GM19452 (cell line): Measurements from ENCODE around the gene ENTR1.

Source experiments
- ATAC-seq: cut with Tn5 transposase; IDR thresholded peaks from one replicate; pipeline ENCODE4 v1.9.1; 2021; ENCODE audit not compliant: unreplicated experiment

ENTR1 gene

DNA sequence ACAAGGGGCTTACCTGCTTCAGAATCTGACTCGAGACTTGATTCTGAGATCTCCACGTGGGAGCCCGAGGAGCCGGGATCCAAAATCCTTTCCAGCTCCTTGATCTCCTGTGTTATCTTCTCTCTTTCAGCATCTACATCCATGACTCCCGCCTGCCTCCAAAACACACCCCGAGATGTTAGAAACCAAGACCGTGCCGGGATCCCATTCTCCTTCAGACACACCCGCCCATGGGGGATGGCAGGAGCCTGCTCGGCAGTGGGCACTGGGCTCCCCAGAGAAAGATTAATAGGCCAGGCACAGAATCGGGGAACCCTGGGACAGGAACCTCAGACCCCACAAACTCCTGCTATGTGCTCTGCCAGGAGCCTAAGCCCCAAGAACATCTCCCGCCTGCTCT, 12.1 kb downstream of the ENTR1 start:
- ATAC-seq: no peak

GRCh38 chr9:136397643-136398042, 12.8 kb downstream of the ENTR1 start:
- no peak for ATAC-seq

DNA sequence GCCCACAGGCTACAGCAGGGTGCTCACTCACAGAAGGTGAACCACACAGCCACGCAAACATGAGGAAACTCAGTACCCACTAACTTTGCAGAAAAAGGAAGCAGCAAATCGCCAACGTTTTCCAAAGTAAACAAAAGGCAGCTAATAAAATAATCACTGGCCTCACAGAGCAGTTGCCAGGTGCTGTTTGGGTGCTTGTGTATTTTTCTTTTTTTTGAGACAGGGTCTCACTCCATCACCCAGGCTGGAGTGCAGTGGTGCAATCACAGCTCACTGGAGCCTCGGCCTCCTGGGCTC, 14.2 kb downstream of the ENTR1 start:
- no peak for ATAC-seq

DNA sequence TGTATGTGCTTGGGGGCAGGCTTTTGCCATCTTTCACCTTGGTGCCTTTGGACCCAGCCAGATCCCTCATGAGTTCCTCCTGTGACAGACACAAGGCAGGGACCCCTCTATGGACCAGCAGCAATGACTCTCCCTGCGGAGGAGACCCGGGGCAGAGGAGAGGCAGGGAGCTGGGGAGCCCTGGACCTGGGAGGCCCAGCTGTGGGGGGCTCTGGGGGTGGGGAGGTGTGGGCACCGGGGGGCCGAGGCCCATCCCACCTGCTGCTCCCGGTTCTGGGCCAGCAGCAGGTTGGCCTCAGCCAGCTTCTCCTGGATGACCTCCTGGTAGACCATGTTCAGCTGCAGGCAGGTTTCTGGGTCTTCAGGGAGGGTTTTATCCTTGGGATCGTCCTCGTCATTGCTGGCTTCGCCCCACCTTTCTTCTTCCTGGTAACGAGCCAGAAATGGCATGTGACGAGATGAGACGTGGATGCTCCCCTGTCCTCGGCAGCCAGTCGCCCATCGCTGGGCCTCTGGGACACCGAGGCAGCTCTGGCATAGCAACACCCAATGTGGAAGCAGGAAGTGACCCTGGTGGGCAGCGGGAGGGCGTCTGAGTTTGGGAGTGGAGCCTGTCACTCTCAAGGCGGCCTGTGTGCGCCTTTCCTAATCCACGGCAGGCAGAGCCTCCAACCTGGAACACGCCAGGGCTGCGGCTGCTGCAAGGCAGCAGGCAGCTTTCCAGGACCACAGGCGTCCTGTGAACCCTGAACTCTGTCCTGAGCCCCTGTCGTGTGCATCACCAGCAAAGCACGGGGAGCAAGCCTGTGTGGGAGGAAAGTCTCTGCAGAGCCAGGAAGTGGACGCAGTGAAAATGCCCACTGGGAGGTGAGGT, 14.8 kb downstream of the ENTR1 start:
- ATAC-seq: no peak

- no peak for ATAC-seq
Observed at GRCh38 chr9:136395020-136395340, 15.4 kb downstream of the ENTR1 start.

GRCh38 chr9:136394312-136395019, 15.9 kb downstream of the ENTR1 start:
- ATAC-seq: no peak

GRCh38 chr9:136393531-136393930, 16.9 kb downstream of the ENTR1 start:
- no peak for ATAC-seq

DNA sequence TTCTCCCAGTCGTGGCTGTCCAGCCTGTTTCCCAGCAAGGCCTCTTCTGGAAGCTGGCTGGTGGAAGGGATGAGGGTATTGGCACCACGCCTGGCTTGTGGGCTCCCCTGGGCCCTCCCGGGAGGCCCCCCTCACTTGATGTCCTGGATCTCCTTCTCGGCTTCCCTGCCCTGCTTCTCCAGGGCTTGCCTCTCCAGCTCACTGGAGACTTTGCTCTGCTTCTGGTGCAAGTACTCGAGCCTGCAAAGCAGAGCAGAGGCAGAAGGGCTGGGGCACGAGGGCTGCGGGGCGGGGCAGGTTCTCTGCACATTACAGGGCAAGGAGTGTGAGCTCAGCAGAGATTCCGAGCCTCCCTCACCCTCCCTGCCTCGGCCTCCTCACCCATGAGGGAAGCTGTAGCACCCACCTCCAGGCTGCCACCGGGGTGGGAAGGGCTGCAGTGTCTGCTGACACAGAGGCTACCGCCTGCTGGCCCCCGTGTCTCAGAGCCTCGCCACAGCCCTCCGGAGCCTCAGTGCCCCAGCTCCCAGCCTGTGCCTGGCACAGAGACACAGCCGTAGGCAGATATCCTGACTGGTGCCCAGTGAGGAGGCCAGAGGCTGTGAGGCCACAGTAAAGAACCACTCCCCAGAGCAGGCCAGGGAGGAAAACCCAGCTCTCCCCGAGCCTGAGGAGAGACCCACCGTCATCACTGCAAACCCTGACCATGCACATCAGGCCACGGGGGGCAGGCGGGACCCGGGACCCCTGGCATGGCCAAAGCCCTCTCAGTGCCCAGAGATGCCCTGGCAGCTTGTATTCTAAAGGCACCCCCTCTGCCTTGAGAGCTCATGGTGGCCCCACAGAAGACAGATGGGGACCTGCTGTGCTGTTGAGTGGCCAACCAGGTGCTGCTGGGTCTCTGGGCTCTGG, 17.6 kb downstream of the ENTR1 start:
- no peak for ATAC-seq

GRCh38 chr9:136391737-136392537, 18.5 kb downstream of the ENTR1 start:
- no peak for ATAC-seq

GRCh38 chr9:136389396-136389795, 21.0 kb downstream of the ENTR1 start:
- ATAC-seq: no peak

DNA sequence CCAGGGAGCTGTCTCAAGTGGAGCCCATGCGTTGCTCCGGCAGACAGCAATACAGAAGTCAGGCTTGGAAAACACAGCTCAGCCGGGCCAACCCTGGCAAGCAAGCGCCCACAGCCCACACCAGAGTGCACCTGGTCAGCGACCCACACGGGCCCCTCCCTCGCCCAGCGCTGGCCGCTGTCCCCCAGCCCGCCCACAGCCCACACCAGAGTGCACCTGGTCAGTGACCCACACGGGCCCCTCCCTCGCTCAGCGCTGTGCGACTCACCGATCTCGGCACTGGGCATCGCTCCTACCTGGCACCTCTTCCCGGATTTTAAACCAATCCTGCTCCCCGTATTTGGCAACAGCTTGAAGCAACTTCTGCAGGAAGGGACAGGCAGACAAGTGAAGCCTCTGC, 23.2 kb downstream of the ENTR1 start:
- no peak for ATAC-seq

DNA sequence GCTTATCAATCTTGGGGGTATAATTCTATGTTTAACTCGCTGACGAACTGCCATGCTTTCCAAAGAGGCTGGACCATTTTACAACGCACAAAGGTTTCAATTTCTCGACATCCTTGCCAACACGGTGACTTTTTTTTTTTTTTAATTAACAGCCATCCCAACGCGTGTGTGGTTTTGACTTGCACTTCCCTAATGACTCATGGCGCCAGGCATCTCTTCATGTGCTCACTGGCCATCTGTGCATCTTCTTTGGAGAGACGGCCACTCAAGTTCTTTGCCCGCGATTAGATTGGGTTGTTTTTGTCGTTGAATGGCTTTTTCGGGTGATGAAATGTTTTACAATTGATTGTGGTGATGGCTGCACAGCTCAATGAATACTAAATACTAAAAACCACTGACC, 24.4 kb downstream of the ENTR1 start:
- no peak for ATAC-seq

DNA sequence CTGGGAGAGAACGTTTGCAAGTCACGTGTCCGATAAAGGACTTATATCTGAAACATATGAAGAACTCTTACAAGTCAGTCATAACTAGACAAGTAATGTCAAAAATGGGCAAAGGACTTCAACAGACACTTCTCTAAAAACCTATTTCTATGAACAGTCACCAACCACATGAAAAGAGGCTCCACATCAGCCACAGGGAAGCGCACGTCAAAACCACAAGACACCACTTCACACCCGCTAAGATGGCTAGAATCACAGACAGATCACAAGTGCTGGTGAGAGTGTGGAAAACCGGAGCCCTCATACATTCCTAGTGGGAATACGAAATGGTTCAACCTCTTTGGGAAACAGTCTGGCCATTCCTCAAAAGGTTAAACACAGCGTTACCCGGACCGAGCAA, 25.4 kb downstream of the ENTR1 start:
- ATAC-seq: no peak

DNA sequence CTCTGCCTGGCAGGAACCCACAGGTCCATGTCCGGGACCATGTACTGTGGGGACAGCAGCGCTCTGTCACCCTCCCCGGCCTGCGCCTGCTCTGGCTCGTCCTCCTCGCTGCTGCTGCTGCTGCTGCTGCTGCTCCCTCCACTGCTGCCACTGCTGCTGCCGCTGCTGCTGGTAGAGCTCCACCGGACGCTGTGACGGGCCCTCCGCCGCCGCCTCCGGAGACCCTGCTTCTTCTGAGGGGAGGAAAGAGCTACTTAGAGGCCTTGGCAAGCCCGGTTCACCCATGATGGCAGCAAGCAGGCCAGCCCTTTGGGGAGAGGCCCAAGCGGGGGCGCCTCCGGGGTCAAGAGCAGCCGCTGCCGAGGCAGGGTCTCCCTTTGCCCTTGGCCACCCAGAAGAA, 27.0 kb downstream of the ENTR1 start:
- no peak for ATAC-seq

- ATAC-seq: no peak
Observed at GRCh38 chr9:136381966-136382513, 28.4 kb downstream of the ENTR1 start.

GRCh38 chr9:136381311-136381710, 29.1 kb downstream of the ENTR1 start:
- no peak for ATAC-seq

GRCh38 chr9:136380381-136380780, 30.0 kb downstream of the ENTR1 start:
- no peak for ATAC-seq

GRCh38 chr9:136379891-136380290, 30.5 kb downstream of the ENTR1 start:
- no peak for ATAC-seq

DNA sequence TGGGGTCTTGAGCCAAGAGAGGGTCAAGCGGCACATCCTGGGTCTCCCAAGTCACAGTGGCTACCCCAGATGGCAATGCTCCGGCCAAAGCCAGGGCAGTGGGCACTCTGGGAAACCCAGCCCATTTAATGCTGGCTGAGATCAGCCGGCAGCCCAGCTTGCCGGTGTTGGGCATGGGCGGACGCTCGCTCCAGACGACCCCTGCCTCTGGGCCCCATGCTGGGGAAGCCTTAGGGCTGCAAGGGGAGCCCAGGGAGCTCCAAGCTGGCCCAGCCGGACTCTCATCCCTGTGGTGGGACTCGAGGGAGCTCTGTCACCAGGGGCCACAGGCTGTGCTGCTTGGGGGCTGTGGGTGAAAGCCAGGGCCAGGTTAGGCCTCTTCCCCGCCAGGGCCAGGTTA, 31.0 kb downstream of the ENTR1 start:
- ATAC-seq: no peak

- no peak for ATAC-seq
Observed at GRCh38 chr9:136379003-136379287, 31.5 kb downstream of the ENTR1 start.
